Lower lobe of right lung (tissue), 2 donors: ENCODE measurements around the gene CTAG2. TPM values are rescaled to one million over a fixed set of nuclear protein-coding genes. Genes with fewer than 3 reads are reported as not detected.
"Not testable (repeated sequence)": the region's sequence is repeated elsewhere in the genome, so short reads cannot be mapped to it uniquely, and the experiment has no call there.

ENCODE experiments used
- ATAC-seq, 2 donors: fragments of 200-7000 bp; cut with Tn5 transposase; one replicate each; pipeline ENCODE4 v1.9.1; 2020 to 2022; ENCODE audit warnings: mild to moderate bottlenecking in 2 of 2, moderate library complexity in 2 of 2
- DNase-seq: peaks from one replicate; pipeline ENCODE4 v3.0.0-alpha.2; 2020
- H3K27ac ChIP-seq: fragments of 200-600 bp; one replicate; pipeline ENCODE4 v1.8.0; 2022
- H3K27me3 ChIP-seq: fragments of 200-600 bp; one replicate; pipeline ENCODE4 v1.8.0; 2022; ENCODE audit warnings: low read depth
- H3K36me3 ChIP-seq: fragments of 200-600 bp; one replicate; pipeline ENCODE4 v1.8.0; 2022; ENCODE audit warnings: mild to moderate bottlenecking
- H3K4me1 ChIP-seq: fragments of 200-600 bp; one replicate; pipeline ENCODE4 v1.8.0; 2022
- H3K4me3 ChIP-seq: fragments of 200-600 bp; one replicate; pipeline ENCODE4 v1.8.0; 2022; ENCODE audit warnings: mild to moderate bottlenecking
- H3K9me3 ChIP-seq: fragments of 200-600 bp; one replicate; pipeline ENCODE4 v1.8.0; 2022
- CTCF ChIP-seq: fragments of 200-600 bp; IDR thresholded peaks from one replicate; pipeline ENCODE4 v1.8.0; 2022; ENCODE audit warnings: antibody characterized with exemption, mild to moderate bottlenecking
- intact Hi-C: fragments of 100-400 bp; cut with DNase I; formaldehyde crosslinking; loops from one replicate; pipeline ENCODE4 v1.11.0; 2022
- total RNA-seq: library from RNA; stranded (reverse); fragmentation: NEBNext Ultra II Directional; extraction: Animal tissue kit (Norgen Biotek cat#: 25700); gene quantifications from one replicate; pipeline ENCODE4 v1.2.1, GENCODE V29; 2021
- donor health status: DM: no; HTN: yes; CAD: no; lungs with severe emphysema.

Gene CTAG2
- total RNA-seq, 1 donor from 2014 or later: not detected

DNA sequence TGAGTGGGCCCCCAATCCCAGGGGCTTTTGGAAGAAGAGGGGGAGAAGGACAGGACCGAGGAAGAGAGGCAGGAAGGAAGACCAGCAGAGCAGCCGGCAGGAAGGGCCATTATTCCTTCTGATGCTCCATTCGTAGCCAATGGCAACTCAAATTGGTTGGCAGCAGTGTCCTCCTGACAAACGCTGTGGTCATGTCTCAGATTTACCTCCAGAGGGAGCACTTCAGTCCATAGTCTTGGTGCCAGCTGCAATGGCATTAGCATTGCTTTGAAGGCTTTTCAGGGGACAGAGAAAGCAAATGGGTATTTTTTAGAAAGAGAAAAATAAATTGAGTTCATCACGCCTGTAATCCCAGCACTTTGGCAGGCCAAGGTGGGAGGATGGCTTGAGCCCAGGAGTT is 24.4 kb downstream of the CTAG2 start:
- H3K36me3 ChIP-seq, intact Hi-C loops, H3K27ac ChIP-seq, H3K27me3 ChIP-seq, H3K4me3 ChIP-seq, DNase-seq, H3K4me1 ChIP-seq, H3K9me3 ChIP-seq: not testable (repeated sequence)
- peak; percentile 70 to 75 for ATAC-seq

GRCh38 chrX:154620767-154621414 is 32.5 kb downstream of the CTAG2 start:
- intact Hi-C loops, DNase-seq, H3K9me3 ChIP-seq, H3K4me3 ChIP-seq, H3K27ac ChIP-seq, H3K27me3 ChIP-seq, H3K36me3 ChIP-seq, H3K4me1 ChIP-seq: not testable (repeated sequence)
- ATAC-seq: peak; percentile 65 to 72

GRCh38 chrX:154619182-154619581 is 34.2 kb downstream of the CTAG2 start, which contains the start of gene CTAG1B:
TSS of gene CTAG1B (minus strand) at chrX:154619282. CDS start at chrX:154619218, 64 bp downstream.
- H3K4me3 ChIP-seq, H3K27me3 ChIP-seq, H3K4me1 ChIP-seq, DNase-seq, H3K27ac ChIP-seq, intact Hi-C loops, ATAC-seq, H3K36me3 ChIP-seq, H3K9me3 ChIP-seq: not testable (repeated sequence)

DNA sequence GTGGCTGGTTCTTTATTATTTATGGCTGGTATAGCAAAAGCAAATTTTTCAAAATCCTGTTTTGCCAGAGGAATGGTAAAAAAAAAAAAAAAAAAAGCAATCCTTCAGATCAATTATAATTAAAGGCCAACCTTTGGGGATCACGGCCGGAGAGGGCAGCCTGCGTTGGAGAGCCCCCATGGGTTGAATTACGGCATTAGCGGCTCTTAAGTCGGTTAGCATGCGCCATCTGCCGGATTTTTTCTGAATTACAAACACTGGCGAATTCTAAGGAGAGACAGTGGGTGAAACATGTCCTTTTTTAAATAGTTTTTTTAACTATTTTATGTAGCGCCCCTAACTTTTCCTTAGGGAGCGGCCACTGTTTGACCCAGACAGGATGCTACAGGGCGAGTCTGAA is 39.8 kb downstream of the CTAG2 start:
- DNase-seq, H3K27me3 ChIP-seq, H3K27ac ChIP-seq, intact Hi-C loops, ATAC-seq, H3K4me1 ChIP-seq, H3K9me3 ChIP-seq, H3K36me3 ChIP-seq, H3K4me3 ChIP-seq: not testable (repeated sequence)

GRCh38 chrX:154611146-154611545 is 42.2 kb downstream of the CTAG2 start:
- DNase-seq, H3K9me3 ChIP-seq, H3K4me1 ChIP-seq, ATAC-seq, H3K27me3 ChIP-seq, H3K4me3 ChIP-seq, H3K36me3 ChIP-seq, intact Hi-C loops, H3K27ac ChIP-seq: not testable (repeated sequence)

- not testable (repeated sequence) for ATAC-seq
These were observed 44.6 kb downstream of the CTAG2 start for GRCh38 chrX:154608823-154609222.

DNA sequence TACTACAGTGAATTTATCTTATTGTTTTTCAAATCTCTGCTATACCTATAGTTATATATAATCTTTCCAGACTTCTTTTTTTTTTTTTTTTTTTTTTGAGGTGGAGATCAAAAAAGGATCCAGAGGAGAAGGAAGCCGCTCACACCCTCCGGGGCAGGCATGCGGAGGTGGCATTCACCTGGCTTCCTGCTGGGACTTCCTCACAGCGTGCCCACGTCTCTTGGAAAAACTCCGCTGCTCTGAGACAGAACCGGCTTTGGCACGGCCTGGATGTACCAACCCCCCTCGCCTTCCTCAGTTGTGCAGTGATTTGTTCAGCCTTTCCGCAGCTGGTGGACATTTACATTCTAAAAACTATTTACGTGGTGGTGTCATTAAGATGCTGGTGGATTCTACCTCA is 45.4 kb downstream of the CTAG2 start:
- H3K27ac ChIP-seq, H3K27me3 ChIP-seq, intact Hi-C loops, H3K4me1 ChIP-seq, ATAC-seq, DNase-seq, H3K36me3 ChIP-seq, H3K4me3 ChIP-seq, H3K9me3 ChIP-seq: not testable (repeated sequence)

More at GRCh38 chrX:154608823-154609222, 44.6 kb downstream of the CTAG2 start:
- H3K36me3 ChIP-seq, H3K27ac ChIP-seq, H3K4me1 ChIP-seq, H3K27me3 ChIP-seq, H3K9me3 ChIP-seq, H3K4me3 ChIP-seq, DNase-seq, intact Hi-C loops: not testable (repeated sequence)

- no peak for TF ChIP-seq CTCF
- Histone ChIP-seq H3K27ac (no peak overlapping the region), H3K27me3 (no peaks in the 10 kb centered on the region), H3K4me1 (no peaks in the 10 kb centered on the region), H3K9me3 (no peaks in the 10 kb centered on the region), H3K4me3 (no peak overlapping the region), H3K36me3 (no peaks in the 10 kb centered on the region)
- DNase-seq (no peak), ATAC-seq (no peak)
- intact Hi-C loops: no loop called here
These were observed 46.0 kb downstream of the CTAG2 start for GRCh38 chrX:154607370-154607769.

DNA sequence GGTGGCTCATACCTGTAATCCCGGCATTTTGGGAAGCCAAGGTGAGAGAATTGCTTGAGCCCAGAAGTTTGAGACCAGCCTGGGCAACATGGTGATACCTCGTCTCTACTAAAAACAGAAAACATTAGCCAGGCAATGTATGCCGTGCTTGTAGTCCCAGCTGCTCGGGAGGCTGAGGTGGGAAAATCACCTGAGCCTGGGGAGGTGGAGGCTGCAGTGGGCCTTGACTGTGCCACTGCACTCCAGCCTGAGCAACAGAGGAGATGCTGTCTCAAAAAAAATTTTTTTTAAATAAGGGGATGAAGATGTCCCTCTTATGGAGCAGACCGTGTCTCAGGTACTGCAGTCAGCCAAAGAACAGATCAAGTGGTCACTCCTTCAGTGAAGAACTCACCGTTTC is 47.8 kb downstream of the CTAG2 start:
- no peak for ATAC-seq
- no peak for TF ChIP-seq CTCF
- DNase-seq: no peak
- no peaks in the 10 kb centered on the region for H3K36me3 ChIP-seq
- H3K4me3 ChIP-seq: no peak overlapping the region
- no peaks in the 10 kb centered on the region for H3K9me3 ChIP-seq
- intact Hi-C loops: no loop called here
- H3K27me3 ChIP-seq: no peaks in the 10 kb centered on the region
- no peaks in the 10 kb centered on the region for H3K4me1 ChIP-seq
- H3K27ac ChIP-seq: no peak overlapping the region
